H1 (cell line): Measurements from ENCODE around the gene EYA2. TPM values are rescaled to one million over a fixed set of nuclear protein-coding genes. Genes with fewer than 3 reads are reported as not detected.

Experiments
- CTCF ChIA-PET: fragments of 300-600 bp; sonication (Branson Sonifier 250); formaldehyde crosslinking; loops from one replicate; lab custom pipeline; 2021; ENCODE audit not compliant: partially characterized antibody; lab: Charles Lee
- POLR2A ChIA-PET: fragments of 300-600 bp; sonication (Branson Sonifier 250); formaldehyde crosslinking; loops from one replicate; lab custom pipeline; 2021; ENCODE audit warnings: inconsistent platforms; ENCODE audit not compliant: partially characterized antibody; lab: Charles Lee
- DNase-seq, 2 experiments: peaks; one replicate each; pipeline versions ENCODE4 v3.0.0 to v3.0.0-alpha.2; 2010 to 2022; ENCODE audit warnings: low spot score in 2 of 2, low read depth in 1 of 2, mixed read lengths in 1 of 2
- FAIRE-seq: peaks from 2 replicates; lab custom pipeline; 2011; peaks lifted over from hg19 to GRCh38; lab: Jason Lieb, UNC
- H2AFZ ChIP-seq: 2 replicates; pipeline ENCODE4 v1.8.1; 2012; ENCODE audit warnings: low read length, inconsistent platforms
- H2AK5ac ChIP-seq: 2 replicates; pipeline ENCODE4 v1.6.1; 2013; ENCODE audit warnings: low read depth, low read length
- H2BK120ac ChIP-seq: replicated peaks from 2 replicates; pipeline ENCODE3; 2013; ENCODE audit warnings: low read depth, low read length, inconsistent platforms
- H2BK12ac ChIP-seq: 2 replicates; pipeline ENCODE4 v1.6.1; 2013; ENCODE audit warnings: low read depth, low read length
- H2BK15ac ChIP-seq: 2 replicates; pipeline ENCODE4 v1.6.1; 2013; ENCODE audit warnings: low read length
- H2BK20ac ChIP-seq: 2 replicates; pipeline ENCODE4 v1.6.1; 2013; ENCODE audit warnings: low read length
- H2BK5ac ChIP-seq: 2 replicates; pipeline ENCODE4 v1.6.1; 2013; ENCODE audit warnings: low read depth, low read length
- H3K14ac ChIP-seq: 2 replicates; pipeline ENCODE4 v1.6.1; 2013; ENCODE audit warnings: inconsistent platforms; ENCODE audit not compliant: insufficient read length
- H3K18ac ChIP-seq: 2 replicates; pipeline ENCODE4 v1.6.1; 2013; ENCODE audit warnings: low read length; ENCODE audit errors: extremely low read depth
- H3K23ac ChIP-seq: 2 replicates; pipeline ENCODE4 v1.6.1; 2013; ENCODE audit warnings: inconsistent platforms; ENCODE audit not compliant: insufficient read length
- H3K23me2 ChIP-seq: 2 replicates; pipeline ENCODE4 v1.6.1; 2013; ENCODE audit warnings: low read depth, low read length
- H3K27ac ChIP-seq: 2 replicates; pipeline ENCODE4 v1.6.1; 2011; ENCODE audit warnings: low read depth, low read length, inconsistent platforms
- H3K27me3 ChIP-seq, 4 experiments: replicated peaks in 1 of 4; 1 replicate in 1 of 4; 2 replicates in 3 of 4; pipeline versions ENCODE4 v1.6.1 to v1.8.1; 2011 to 2013; ENCODE audit warnings: low read length in 3 of 4, mild to moderate bottlenecking in 3 of 4, inconsistent platforms in 2 of 4, mixed read lengths in 2 of 4, moderate library complexity in 1 of 4; ENCODE audit not compliant: control insufficient read depth in 3 of 4, insufficient read depth in 3 of 4; ENCODE audit errors: extremely low read depth in 1 of 4
- H3K36me3 ChIP-seq, 4 experiments: 2 replicates each; pipeline versions ENCODE4 v1.6.1 to v1.8.1; 2011 to 2013; ENCODE audit warnings: mild to moderate bottlenecking in 4 of 4, low read length in 3 of 4, moderate library complexity in 2 of 4, control low read depth in 1 of 4, inconsistent platforms in 1 of 4; ENCODE audit not compliant: insufficient read depth in 4 of 4, control insufficient read depth in 2 of 4
- H3K4ac ChIP-seq: replicated peaks from 2 replicates; pipeline ENCODE3; 2013; ENCODE audit warnings: low read length, low read depth, mixed read lengths, inconsistent platforms; ENCODE audit not compliant: insufficient read length
- H3K4me1 ChIP-seq, 4 experiments: replicated peaks in 1 of 4; 1 replicate in 1 of 4; 2 replicates in 3 of 4; pipeline versions ENCODE4 v1.6.1 to v1.8.1; 2011 to 2013; ENCODE audit warnings: low read length in 3 of 4, inconsistent platforms in 2 of 4, mixed read lengths in 1 of 4; ENCODE audit not compliant: insufficient read depth in 4 of 4, control insufficient read depth in 3 of 4
- H3K4me2 ChIP-seq, 2 experiments: 2 replicates each; pipeline versions ENCODE4 v1.6.1 to v1.8.1; 2011 to 2013; ENCODE audit warnings: low read depth in 2 of 2, low read length in 2 of 2, control low read depth in 1 of 2, inconsistent platforms in 1 of 2, mild to moderate bottlenecking in 1 of 2; ENCODE audit not compliant: insufficient read depth in 1 of 2
- H3K4me3 ChIP-seq, 4 experiments: fragments of 200-600, 300-600 bp in 1 of 4; sonication (generic), shearing (Covaris generic), sonication (Bioruptor Twin) in 1 of 4; 2 replicates each; pipeline versions ENCODE4 v1.5.1 to v1.8.1; 2011 to 2016; ENCODE audit warnings: low read length in 4 of 4, low read depth in 3 of 4, control low read depth in 2 of 4, inconsistent platforms in 2 of 4, mild to moderate bottlenecking in 2 of 4, mixed read lengths in 1 of 4, moderate library complexity in 1 of 4; ENCODE audit not compliant: insufficient read depth in 2 of 4; ENCODE audit errors: extremely low read depth in 1 of 4
- H3K56ac ChIP-seq: replicated peaks from 2 replicates; pipeline ENCODE3; 2013; ENCODE audit warnings: low read depth, mild to moderate bottlenecking, mixed read lengths, low read length, inconsistent platforms; ENCODE audit not compliant: insufficient read length
- H3K79me1 ChIP-seq: 2 replicates; pipeline ENCODE4 v1.6.1; 2013; ENCODE audit warnings: low read depth, low read length, control low read depth
- H3K79me2 ChIP-seq, 2 experiments: 2 replicates each; pipeline versions ENCODE4 v1.6.1 to v1.8.1; 2012 to 2013; ENCODE audit warnings: low read length in 2 of 2, mild to moderate bottlenecking in 2 of 2, inconsistent platforms in 1 of 2; ENCODE audit not compliant: insufficient read depth in 2 of 2, control insufficient read depth in 1 of 2
- H3K9ac ChIP-seq, 4 experiments: replicated peaks in 1 of 4; 1 replicate in 1 of 4; 2 replicates in 3 of 4; pipeline versions ENCODE4 v1.6.1 to v1.8.1; 2011 to 2013; ENCODE audit warnings: low read depth in 3 of 4, low read length in 3 of 4, control low read depth in 2 of 4, mild to moderate bottlenecking in 2 of 4, moderate library complexity in 2 of 4, inconsistent platforms in 1 of 4; ENCODE audit errors: extremely low read depth in 1 of 4
- H3K9me3 ChIP-seq, 2 experiments: 2 replicates each; pipeline versions ENCODE4 v1.6.1 to v1.8.1; 2012 to 2013; ENCODE audit warnings: mild to moderate bottlenecking in 2 of 2, moderate library complexity in 2 of 2, control low read depth in 1 of 2, inconsistent platforms in 1 of 2, low read depth in 1 of 2, low read length in 1 of 2, mixed read lengths in 1 of 2; ENCODE audit not compliant: insufficient read depth in 2 of 2
- H4K20me1 ChIP-seq, 2 experiments: replicated peaks in 1 of 2; 2 replicates each; pipeline versions ENCODE3 to v1.8.1; 2011 to 2013; ENCODE audit warnings: inconsistent platforms in 2 of 2, low read length in 2 of 2, mild to moderate bottlenecking in 1 of 2; ENCODE audit not compliant: insufficient read depth in 2 of 2, control insufficient read depth in 1 of 2
- H4K5ac ChIP-seq: 2 replicates; pipeline ENCODE4 v1.6.1; 2013; ENCODE audit warnings: low read length, low read depth, mixed read lengths, inconsistent platforms; ENCODE audit not compliant: insufficient read length
- H4K8ac ChIP-seq: 2 replicates; pipeline ENCODE4 v1.8.0; 2013; ENCODE audit warnings: mild to moderate bottlenecking, moderate library complexity, low read length, inconsistent platforms; ENCODE audit not compliant: insufficient read depth; ENCODE audit errors: extremely low read depth
- H4K91ac ChIP-seq: replicated peaks from 2 replicates; pipeline ENCODE3; 2013; ENCODE audit warnings: low read length, mixed read lengths, inconsistent platforms; ENCODE audit not compliant: insufficient read length
- SAP30 ChIP-seq: fragments of 300-600 bp; sonication (generic); IDR thresholded peaks from 2 replicates; pipeline ENCODE4 v1.7.1; 2012; ENCODE audit warnings: low read length, moderate library complexity, mild to moderate bottlenecking, inconsistent platforms; ENCODE audit not compliant: insufficient read depth, insufficient replicate concordance
- WGBS, 2 experiments: shearing (Covaris generic) in 1 of 2; methylation state at CpG; one replicate each; pipeline versions ENCODE4 v1.1.6 to v1.1.7; 2013 to 2015; ENCODE audit warnings: low lambda C conversion rate in 2 of 2, mixed read lengths in 2 of 2, inconsistent platforms in 1 of 2, low coverage in 1 of 2, missing lambda C conversion rate in 1 of 2; ENCODE audit not compliant: insufficient replicate concordance in 2 of 2, insufficient coverage in 1 of 2, insufficient read length in 1 of 2; ENCODE audit errors: extremely low coverage in 1 of 2, missing lambda C conversion rate in 1 of 2; 5-methylcytosine and 5-hydroxymethylcytosine counted together
- polyA plus RNA-seq, 7 experiments: library from polyadenylated mRNA; depleted of rRNA in 3 of 7; stranded (reverse) in 5 of 7; unstranded in 2 of 7; fragments of >200 nt in 5 of 7; fragments of 200-250 nt in 2 of 7; gene quantifications; 1 replicate in 5 of 7; 2 replicates in 1 of 7; 4 replicates in 1 of 7; pipeline versions ENCODE4 v1.2.1 to v1.2.3, GENCODE V29; 2011 to 2013; ENCODE audit warnings: missing spikeins in 2 of 7, mixed read lengths in 2 of 7
- total RNA-seq: library from RNA; stranded (reverse); fragmentation: NEBNext Ultra II Directional; extraction: Animal tissue kit (Norgen Biotek cat#: 25700); gene quantifications from 2 replicates; pipeline ENCODE4 v1.2.1, GENCODE V29; 2021

EYA2 gene
- total and polyA plus RNA-seq, 2 of the 8 experiments (the other 6 are each of a cell fraction or from before 2014, with no cell fraction given) = 1.6 to 1.7 TPM

- no peak for DNase-seq
- CTCF ChIA-PET = interaction anchor here (1.5 kb wide), 1 partner anchor 216 kb away, joined by 3 read pairs; no protein-coding TSS in a partner anchor
- no peak overlapping the region for H2BK12ac ChIP-seq
- no peak for TF ChIP-seq SAP30
Measured at GRCh38 chr20:46984405-46984804, 89.8 kb downstream of the EYA2 start.

More at GRCh38 chr20:46984405-46984804, 89.8 kb downstream of the EYA2 start:
- H2BK120ac ChIP-seq = no peak overlapping the region
- no peak overlapping the region for H4K5ac ChIP-seq
- H2BK15ac ChIP-seq = no peak overlapping the region
- H3K56ac ChIP-seq = no peak overlapping the region
- H3K27me3 ChIP-seq = no peaks in the 10 kb centered on the region
- H3K27ac ChIP-seq = no peak overlapping the region
- no peaks in the 10 kb centered on the region for H3K79me1 ChIP-seq
- no peak overlapping the region for H3K4ac ChIP-seq
- no peak overlapping the region for H3K23ac ChIP-seq
- H2BK20ac ChIP-seq = no peak overlapping the region
- no peak overlapping the region for H4K91ac ChIP-seq
- no peaks in the 10 kb centered on the region for H4K20me1 ChIP-seq
- H3K4me1 ChIP-seq = peaks cover 0 to 5% (median 0%) of the 10 kb centered on the region in 4 experiments; a peak in 1 of 7 replicates
- H3K23me2 ChIP-seq = no peaks in the 10 kb centered on the region
- no peak overlapping the region for H3K14ac ChIP-seq
- no peak for FAIRE-seq
- H3K79me2 ChIP-seq = no peaks in the 10 kb centered on the region
- POLR2A ChIA-PET = no interaction called here
- 100% methylated on average over 1 of the region's 1 CpG; no CpG with 5 or more reads in 1 of the 2 experiments for WGBS, 2 experiments
- H3K4me2 ChIP-seq = no peak overlapping the region
- no peak overlapping the region for H3K18ac ChIP-seq
- no peaks in the 10 kb centered on the region for H3K36me3 ChIP-seq
- H2AK5ac ChIP-seq = no peak overlapping the region
- H3K4me3 ChIP-seq = no peak overlapping the region
- no peak overlapping the region for H2BK5ac ChIP-seq
- H2AFZ ChIP-seq = no peak overlapping the region
- no peak overlapping the region for H4K8ac ChIP-seq
- H3K9ac ChIP-seq = no peak overlapping the region
- H3K9me3 ChIP-seq = no peaks in the 10 kb centered on the region; a peak in 2 of 4 replicates
